ENCODE measurements around the gene SFXN2.
"Not testable (repeated sequence)": the region's sequence is repeated elsewhere in the genome, so short reads cannot be mapped to it uniquely, and the experiment has no call there.

DNA sequence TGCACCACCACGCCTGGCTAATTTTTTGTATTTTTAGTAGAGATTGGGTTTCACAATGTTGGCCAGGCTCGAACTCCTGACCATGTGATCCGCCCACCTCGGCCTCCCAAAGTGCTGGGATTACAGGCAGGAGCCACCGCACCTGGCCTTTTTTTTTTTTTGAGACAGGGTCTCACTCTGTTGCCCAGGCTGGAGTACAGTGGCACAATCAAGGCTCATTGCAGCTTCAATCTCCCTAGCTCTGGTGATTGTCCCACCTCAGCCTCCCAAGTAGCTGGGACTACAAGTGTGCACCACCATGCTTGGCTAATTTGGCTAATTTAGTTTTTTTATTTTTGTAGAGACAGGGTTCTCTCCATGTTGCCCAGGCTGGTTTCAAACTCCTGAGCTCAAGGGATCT is 27.9 kb downstream of the SFXN2 start:
- not testable (repeated sequence) for TF ChIP-seq TAF1 (IDR thresholded peaks at IDR 0.05; ENCODE audit: borderline replicate concordance, low read depth, low read length); POLR2AphosphoS5 (IDR thresholded peaks at IDR 0.05; ENCODE audit: low read depth, low read length)

Measured in GM12892 (cell line).